ENCODE data around the gene BLVRA. TPM values are rescaled to one million over a fixed set of nuclear protein-coding genes. Genes with fewer than 3 reads are reported as not detected.

BLVRA gene
- total RNA-seq, 2 donors from 2014 or later = 30.2 to 39.7 TPM

- Histone ChIP-seq H3K36me3 (no peaks in the 10 kb centered on the region), H3K27me3 (replicated peaks; ENCODE audit: insufficient read depth) (no peaks in the 10 kb centered on the region), H3K9me3 (no peaks in the 10 kb centered on the region), H3K4me3 (no peak overlapping the region), H3K4me1 (replicated peaks) (no peaks in the 10 kb centered on the region), H3K27ac (no peak overlapping the region)
- no peak for DNase-seq (ENCODE audit: low spot score)
- TF ChIP-seq POLR2AphosphoS5 (IDR thresholded peaks at IDR 0.05) (no peak), POLR2A (IDR thresholded peaks at IDR 0.05) (no peak), CTCF (IDR thresholded peaks at IDR 0.05) (no peak)
- intact Hi-C loops (cut with DNase I) = no loop called here
- WGBS = 90% methylated on average over 1 of the region's 1 CpG
These were observed 5.1 kb upstream of the BLVRA start for GRCh38 chr7:43753271-43753810.

- intact Hi-C loops (cut with DNase I) = no loop called here
- DNase-seq (ENCODE audit: low spot score) = no peak
- H3K27ac ChIP-seq = no peak overlapping the region
- H3K27me3 ChIP-seq (replicated peaks; ENCODE audit: insufficient read depth) = no peaks in the 10 kb centered on the region
- no peaks in the 10 kb centered on the region for H3K4me1 ChIP-seq (replicated peaks)
- no peak overlapping the region for H3K4me3 ChIP-seq
- no peaks in the 10 kb centered on the region for H3K36me3 ChIP-seq
- 89% methylated on average over 3 of the region's 3 CpGs for WGBS
- no peaks in the 10 kb centered on the region for H3K9me3 ChIP-seq
- no peak for TF ChIP-seq POLR2AphosphoS5 (IDR thresholded peaks at IDR 0.05)
- no peak for TF ChIP-seq CTCF (IDR thresholded peaks at IDR 0.05)
- TF ChIP-seq POLR2A (IDR thresholded peaks at IDR 0.05) = no peak
These were observed 4.6 kb upstream of the BLVRA start for GRCh38 chr7:43753843-43754242.

DNA sequence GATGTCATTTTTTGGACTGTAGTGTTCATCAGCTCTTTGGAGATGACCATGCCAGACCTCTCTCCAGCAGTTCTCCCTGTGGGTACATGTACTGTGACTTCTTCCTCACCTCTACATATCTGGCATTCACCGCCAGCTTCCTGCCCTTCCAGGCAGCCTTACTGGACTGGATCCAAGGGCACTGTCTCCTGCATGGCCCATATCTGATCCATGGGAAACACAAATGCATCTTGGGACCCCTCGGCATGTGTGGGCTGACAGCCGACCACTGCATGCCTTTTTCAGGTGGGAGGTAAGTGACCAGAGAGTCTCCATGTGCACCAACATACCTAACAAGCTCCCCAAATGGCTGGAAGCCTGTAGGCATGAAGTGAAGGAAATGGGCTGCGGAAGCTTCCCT is 3.9 kb upstream of the BLVRA start:
- WGBS = 78% methylated on average over 4 of the region's 4 CpGs
- no peak for DNase-seq (ENCODE audit: low spot score)
- Histone ChIP-seq H3K27me3 (replicated peaks; ENCODE audit: insufficient read depth) (no peaks in the 10 kb centered on the region), H3K27ac (no peak overlapping the region), H3K4me3 (no peak overlapping the region), H3K36me3 (no peaks in the 10 kb centered on the region), H3K4me1 (replicated peaks) (no peaks in the 10 kb centered on the region), H3K9me3 (no peaks in the 10 kb centered on the region)
- no peak for TF ChIP-seq POLR2A (IDR thresholded peaks at IDR 0.05)
- TF ChIP-seq POLR2AphosphoS5 (IDR thresholded peaks at IDR 0.05) = no peak
- TF ChIP-seq CTCF (IDR thresholded peaks at IDR 0.05) = no peak
- intact Hi-C loops (cut with DNase I) = no loop called here

DNA sequence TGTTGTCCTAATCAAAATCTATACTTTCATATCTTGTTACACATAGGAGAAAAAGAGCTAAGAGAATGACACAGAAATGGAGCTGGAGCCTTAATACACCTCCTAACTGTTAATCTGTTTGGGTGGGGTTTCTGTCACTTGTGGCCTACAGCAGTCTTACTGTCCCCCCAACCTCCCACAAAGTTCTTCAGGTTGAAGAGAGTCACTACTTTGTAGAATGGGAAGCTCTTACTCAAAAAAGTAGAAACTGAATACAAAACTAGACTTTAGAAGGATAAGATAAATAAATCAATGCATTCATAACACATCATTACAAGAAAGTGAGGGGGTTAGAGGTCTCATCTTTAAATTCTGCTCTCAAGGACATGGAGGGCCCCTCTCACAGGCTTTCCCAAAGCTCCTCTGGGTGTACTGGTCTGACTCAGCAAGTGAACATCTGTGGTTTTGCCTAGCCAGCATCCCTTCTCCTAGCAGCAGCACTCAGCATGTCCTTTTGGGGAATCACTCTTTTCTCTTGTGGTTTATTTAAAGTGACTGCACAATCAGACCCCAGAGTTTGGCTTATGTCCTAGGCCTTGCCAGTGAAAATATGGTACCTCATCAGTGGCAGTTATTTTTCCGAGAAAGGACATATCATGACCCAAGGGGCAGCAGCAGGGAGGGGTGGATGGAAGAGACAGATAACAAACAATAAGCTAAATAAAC is 2.0 kb upstream of the BLVRA start:
- no peak for DNase-seq (ENCODE audit: low spot score)
- no peak for TF ChIP-seq POLR2A (IDR thresholded peaks at IDR 0.05)
- no peak for TF ChIP-seq POLR2AphosphoS5 (IDR thresholded peaks at IDR 0.05)
- no peak for TF ChIP-seq CTCF (IDR thresholded peaks at IDR 0.05)
- 95% methylated on average over 1 of the region's 1 CpG for WGBS

More for the DNA sequence above, 2.0 kb upstream of the BLVRA start:
- H3K27me3 ChIP-seq (replicated peaks; ENCODE audit: insufficient read depth) = no peaks in the 10 kb centered on the region
- no peaks in the 10 kb centered on the region for H3K36me3 ChIP-seq
- H3K4me3 ChIP-seq = no peak overlapping the region
- no peaks in the 10 kb centered on the region for H3K4me1 ChIP-seq (replicated peaks)
- no peak overlapping the region for H3K27ac ChIP-seq
- no peaks in the 10 kb centered on the region for H3K9me3 ChIP-seq
- intact Hi-C loops (cut with DNase I) = no loop called here
